Stimulated activated naive CD8-positive, alpha-beta T cell treated with anti-CD3 and anti-CD28 coated beads, Interleukin-15, Interleukin-2, amounts not matched to agents 100 ng/mL and 50 ng/mL, for 24 hours (primary cell): ENCODE data around the gene IL1B.

Experiments used
- H3K27ac Mint-ChIP-seq: one replicate; pipeline ENCODE4 v1.8.0; 2021; ENCODE audit warnings: mild to moderate bottlenecking, mixed read lengths
- H3K27me3 Mint-ChIP-seq: one replicate; pipeline ENCODE4 v1.8.0; 2021; ENCODE audit warnings: mixed read lengths
- H3K36me3 Mint-ChIP-seq: one replicate; pipeline ENCODE4 v1.8.0; 2021; ENCODE audit warnings: low read depth, mixed read lengths
- H3K4me1 Mint-ChIP-seq: one replicate; pipeline ENCODE4 v1.8.0; 2021; ENCODE audit warnings: low read depth, mixed read lengths
- H3K4me3 Mint-ChIP-seq: one replicate; pipeline ENCODE4 v1.8.0; 2021; ENCODE audit warnings: mild to moderate bottlenecking, mixed read lengths
- H3K9me3 Mint-ChIP-seq: one replicate; pipeline ENCODE4 v1.8.0; 2021; ENCODE audit warnings: mixed read lengths

IL1B gene

DNA sequence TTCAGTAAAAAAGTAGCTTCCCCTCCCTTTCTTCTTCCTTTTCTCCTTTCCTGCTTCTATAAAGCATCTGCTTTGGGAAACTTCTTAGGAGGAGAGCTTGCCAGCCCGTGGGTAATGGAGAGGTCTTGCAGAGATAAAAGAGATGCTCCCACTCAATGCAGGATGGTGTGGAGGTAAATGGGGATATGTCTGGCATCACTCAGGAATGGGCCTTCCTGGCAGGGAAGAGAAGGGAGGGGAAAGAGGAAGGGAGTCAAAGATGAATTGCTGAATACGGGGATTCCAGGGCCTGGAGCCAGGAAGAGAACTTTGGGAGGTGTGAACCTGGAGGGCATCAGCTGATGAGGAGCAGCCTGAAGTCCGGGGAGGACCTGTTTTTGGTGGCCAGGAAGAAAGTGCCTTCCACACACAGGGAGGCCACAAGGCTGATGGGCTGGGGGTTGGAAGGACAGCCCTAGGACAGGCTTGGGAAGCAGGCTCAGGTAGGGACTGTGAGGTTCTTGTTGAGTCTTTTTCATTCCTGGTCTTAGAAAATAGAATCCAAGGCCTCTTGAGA, 25.2 kb downstream of the IL1B start:
- H3K4me3 Mint-ChIP-seq: no peak overlapping the region
- peaks cover 16% of the 10 kb centered on the region for H3K9me3 Mint-ChIP-seq
- peak overlapping the region; percentile 74 for H3K27ac Mint-ChIP-seq
- peaks cover 11% of the 10 kb centered on the region for H3K36me3 Mint-ChIP-seq
- peaks cover 26% of the 10 kb centered on the region for H3K4me1 Mint-ChIP-seq
- no peaks in the 10 kb centered on the region for H3K27me3 Mint-ChIP-seq

DNA sequence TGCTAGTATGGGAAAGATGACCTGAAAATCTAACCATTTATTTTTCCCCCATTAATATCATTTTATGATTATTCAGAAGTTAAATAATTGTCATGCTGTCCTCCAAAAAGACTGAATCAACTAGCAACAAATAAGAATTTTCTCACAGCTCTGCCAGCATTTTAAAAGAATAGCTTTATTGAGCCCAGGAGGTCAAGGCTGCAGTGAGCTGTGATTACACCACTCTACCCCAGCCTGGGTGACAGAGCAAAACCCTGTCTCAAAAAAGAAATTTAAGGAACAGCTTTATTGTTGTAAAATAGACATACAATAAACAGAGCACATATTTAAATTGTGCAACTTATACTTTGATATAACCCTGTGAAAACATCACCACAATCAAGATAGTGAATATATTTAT, 27.5 kb downstream of the IL1B start:
- peaks cover 31% of the 10 kb centered on the region for H3K4me1 Mint-ChIP-seq
- no peak overlapping the region for H3K27ac Mint-ChIP-seq
- H3K36me3 Mint-ChIP-seq: peaks cover 11% of the 10 kb centered on the region
- no peak overlapping the region for H3K4me3 Mint-ChIP-seq
- peaks cover 16% of the 10 kb centered on the region for H3K9me3 Mint-ChIP-seq
- H3K27me3 Mint-ChIP-seq: no peaks in the 10 kb centered on the region

DNA sequence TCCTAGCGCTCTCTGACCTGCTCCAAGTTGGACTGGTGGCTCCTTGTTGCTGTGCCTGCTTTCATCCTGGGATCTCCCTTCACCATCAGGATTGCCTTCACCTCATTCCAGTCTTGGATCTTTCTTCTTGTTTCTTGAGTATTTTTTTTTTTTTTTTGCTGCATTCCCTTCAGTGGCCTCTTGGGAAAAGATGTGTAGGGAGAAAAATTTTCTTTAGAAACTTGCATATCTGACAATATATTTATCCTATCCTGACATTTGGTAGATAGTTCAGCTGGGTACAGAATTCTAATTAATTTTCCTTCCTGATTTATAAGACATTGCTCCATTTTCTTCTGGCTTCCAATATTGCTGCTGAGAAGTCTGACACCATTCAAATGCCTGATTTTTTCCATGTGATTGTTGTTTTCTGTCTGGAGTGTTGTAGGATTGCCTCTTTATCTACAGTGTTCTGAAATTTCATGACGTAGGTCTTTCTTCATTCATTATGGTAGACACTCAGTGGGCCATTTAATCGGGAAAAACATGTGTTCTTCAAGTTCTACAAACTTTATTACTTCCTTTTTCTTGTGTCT, 29.3 kb downstream of the IL1B start:
- H3K27me3 Mint-ChIP-seq: no peaks in the 10 kb centered on the region
- H3K4me3 Mint-ChIP-seq: no peak overlapping the region
- no peak overlapping the region for H3K27ac Mint-ChIP-seq

DNA sequence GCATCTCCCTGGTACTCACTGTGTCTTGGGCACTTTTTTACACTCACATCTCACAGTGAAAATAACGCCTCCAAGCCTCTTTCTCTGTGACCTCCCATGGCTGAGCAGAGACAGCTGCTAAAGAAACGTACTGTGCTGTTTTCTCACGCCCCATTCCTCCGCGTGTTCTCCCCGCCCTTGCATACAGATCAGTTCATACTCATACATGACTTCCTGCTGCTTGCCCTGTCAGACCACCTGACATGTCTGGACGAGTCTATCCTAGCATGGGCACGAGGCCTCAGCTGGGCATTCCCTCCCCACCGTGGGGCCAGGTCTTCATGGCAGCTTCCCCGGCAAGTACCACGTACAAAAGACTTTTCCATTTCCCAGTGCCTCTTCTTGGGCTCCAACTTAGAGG, 31.0 kb downstream of the IL1B start:
- no peak overlapping the region for H3K4me3 Mint-ChIP-seq
- H3K27me3 Mint-ChIP-seq: no peaks in the 10 kb centered on the region
- peaks cover 16% of the 10 kb centered on the region for H3K9me3 Mint-ChIP-seq
- peak overlapping the region; percentile 56 for H3K27ac Mint-ChIP-seq
- H3K4me1 Mint-ChIP-seq: peaks cover 23% of the 10 kb centered on the region
- H3K36me3 Mint-ChIP-seq: peaks cover 11% of the 10 kb centered on the region

More for the DNA sequence above, 29.3 kb downstream of the IL1B start:
- peaks cover 11% of the 10 kb centered on the region for H3K36me3 Mint-ChIP-seq
- peaks cover 35% of the 10 kb centered on the region for H3K4me1 Mint-ChIP-seq
- H3K9me3 Mint-ChIP-seq: peaks cover 16% of the 10 kb centered on the region

DNA sequence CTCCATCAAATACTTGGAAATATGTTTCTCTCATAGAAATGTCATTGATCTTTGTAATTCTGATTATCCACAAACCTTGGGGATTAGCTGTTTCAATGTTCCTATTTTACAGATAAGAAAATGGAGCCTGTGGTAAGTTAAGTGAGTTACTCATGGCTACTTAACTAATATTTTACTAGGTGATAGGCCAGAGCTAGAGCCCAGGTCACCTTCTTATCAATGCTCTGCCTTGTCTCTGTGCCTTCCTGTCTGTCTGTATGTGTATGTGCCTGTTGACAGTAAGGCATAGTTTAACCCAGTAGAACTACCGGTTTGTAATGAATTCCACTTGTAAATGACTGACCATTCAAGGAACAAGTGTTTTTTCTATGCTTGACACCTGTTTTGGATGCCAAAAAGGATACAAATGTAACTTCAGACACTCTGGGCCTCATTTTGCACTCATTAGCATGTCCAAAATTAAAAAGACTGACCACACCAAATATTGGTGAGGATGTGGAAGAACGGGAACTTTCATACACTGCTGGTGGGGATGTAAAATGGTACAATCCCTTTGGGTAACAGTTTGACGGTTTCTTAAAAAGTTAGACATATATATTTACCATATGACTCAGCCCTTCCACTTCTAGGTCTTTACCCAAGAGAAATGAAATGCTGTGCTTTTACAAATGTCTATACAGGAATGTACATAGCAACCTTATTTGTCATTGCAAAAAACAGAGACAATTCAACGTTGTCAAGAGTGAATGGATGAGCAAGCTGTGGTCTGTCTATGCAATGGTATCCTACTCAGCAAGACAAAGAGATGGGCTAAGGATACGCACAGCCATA, 32.7 kb downstream of the IL1B start:
- H3K4me3 Mint-ChIP-seq: no peak overlapping the region
- H3K9me3 Mint-ChIP-seq: peaks cover 12% of the 10 kb centered on the region
- peaks cover 30% of the 10 kb centered on the region for H3K4me1 Mint-ChIP-seq
- peaks cover 11% of the 10 kb centered on the region for H3K36me3 Mint-ChIP-seq
- no peaks in the 10 kb centered on the region for H3K27me3 Mint-ChIP-seq
- H3K27ac Mint-ChIP-seq: peak overlapping the region; percentile 69

DNA sequence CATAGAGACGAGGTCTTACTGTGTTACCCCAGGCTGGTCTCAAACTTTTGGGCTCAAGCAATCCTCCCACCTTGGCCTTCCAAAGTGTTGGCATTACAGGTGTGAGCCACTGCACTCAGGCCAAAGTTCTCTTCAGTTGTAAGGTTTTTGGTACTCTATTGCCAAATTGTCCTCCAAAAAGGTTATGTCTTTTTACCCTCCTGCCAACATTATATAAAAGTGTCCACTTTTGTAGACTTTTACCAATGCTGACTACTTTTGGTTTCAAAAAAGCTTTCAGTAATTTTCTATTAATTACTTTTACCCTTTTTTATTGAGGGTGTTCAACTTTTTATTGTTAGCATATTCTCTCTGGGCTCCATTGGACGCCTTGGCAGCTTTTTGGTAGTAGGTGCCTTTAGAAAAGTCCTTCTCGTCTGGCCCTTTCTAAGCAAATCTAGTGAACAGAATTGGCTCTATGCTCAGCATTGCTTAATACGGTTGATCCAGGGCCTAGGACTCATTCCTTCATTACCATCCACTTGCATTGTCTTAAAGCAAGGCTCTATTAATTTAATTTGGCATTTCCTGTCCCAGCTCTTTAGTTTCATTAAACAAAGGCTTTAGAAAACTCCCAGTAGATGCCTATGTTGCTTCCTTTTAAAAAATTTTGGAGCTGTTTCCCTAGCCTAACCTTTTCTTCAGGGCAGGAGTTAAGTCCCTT, 35.5 kb downstream of the IL1B start:
- Mint-ChIP-seq H3K4me3 (no peak overlapping the region), H3K27ac (no peak overlapping the region), H3K27me3 (no peaks in the 10 kb centered on the region), H3K36me3 (no peaks in the 10 kb centered on the region), H3K4me1 (peaks cover 29% of the 10 kb centered on the region), H3K9me3 (no peaks in the 10 kb centered on the region)

DNA sequence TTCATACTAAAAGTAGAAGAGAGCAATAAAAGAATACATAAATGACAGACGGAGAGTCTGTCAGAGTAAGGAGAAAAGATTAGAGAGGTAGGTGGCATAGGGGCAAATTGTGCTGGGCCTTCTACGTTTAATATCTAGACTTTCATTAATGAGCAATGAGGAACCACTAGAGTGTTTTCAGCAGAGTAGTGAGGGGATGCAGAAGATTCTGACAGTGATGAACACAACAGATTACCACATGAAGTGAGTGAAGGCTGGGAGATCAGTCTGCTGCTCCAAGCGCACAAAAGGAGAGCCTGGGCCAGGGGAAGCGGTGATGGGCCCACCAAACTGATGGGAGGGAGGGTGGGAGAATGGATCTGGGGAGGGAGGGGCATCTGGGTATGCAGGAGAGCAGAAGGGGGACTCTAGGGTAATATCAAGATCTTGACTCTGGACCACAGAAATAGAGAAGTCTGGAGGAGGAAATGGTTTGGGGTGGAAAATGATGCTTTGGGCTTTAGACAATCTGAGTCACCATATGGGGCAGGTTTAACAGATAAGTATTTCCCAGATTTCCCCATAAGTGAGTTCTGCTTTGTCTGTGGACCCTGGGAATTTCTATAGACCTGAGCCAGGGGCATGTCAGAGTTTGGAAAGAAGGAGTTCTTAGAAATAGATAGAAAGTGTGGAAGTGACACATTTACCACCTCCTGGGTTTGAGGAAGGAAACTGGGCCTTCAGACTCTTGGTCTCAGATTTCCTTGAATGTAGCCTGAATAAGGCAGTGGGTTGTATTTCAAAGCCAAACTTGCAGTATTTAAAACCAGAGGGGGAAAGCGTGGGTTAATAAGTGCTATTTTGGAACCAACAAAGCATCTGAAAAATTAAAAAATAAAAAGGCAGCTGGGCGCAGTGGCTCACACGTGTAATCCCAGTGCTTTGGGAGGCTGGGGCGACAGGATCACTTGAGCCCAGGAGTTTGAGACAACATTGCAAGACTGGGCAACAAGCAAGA, 37.3 kb downstream of the IL1B start:
- Mint-ChIP-seq H3K4me1 (peaks cover 27% of the 10 kb centered on the region), H3K27me3 (no peaks in the 10 kb centered on the region), H3K36me3 (no peaks in the 10 kb centered on the region), H3K9me3 (no peaks in the 10 kb centered on the region), H3K4me3 (no peak overlapping the region), H3K27ac (peak overlapping the region; percentile 3)

DNA sequence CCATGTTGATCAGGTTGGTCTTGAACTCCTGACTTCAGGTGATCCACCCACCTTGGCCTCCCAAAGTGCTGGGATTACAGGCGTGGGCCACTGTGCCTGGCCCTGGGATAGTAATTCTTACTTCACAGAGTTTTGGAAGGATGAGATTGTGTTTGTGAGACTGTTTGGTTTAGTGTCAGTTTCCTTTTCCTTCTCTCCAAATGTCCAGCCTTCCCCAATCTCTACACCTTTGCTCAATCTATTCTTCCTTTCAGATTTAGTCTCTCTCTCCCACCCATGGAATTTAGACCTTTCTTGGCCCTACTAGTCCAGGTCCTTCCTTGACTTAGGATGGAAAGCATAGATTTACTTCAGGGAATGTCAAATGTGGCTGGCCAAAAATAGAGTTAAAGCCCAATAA, 40.1 kb downstream of the IL1B start:
- H3K36me3 Mint-ChIP-seq: peaks cover 4% of the 10 kb centered on the region
- peaks cover 29% of the 10 kb centered on the region for H3K4me1 Mint-ChIP-seq
- no peak overlapping the region for H3K27ac Mint-ChIP-seq
- H3K27me3 Mint-ChIP-seq: no peaks in the 10 kb centered on the region
- H3K9me3 Mint-ChIP-seq: no peaks in the 10 kb centered on the region
- H3K4me3 Mint-ChIP-seq: no peak overlapping the region

DNA sequence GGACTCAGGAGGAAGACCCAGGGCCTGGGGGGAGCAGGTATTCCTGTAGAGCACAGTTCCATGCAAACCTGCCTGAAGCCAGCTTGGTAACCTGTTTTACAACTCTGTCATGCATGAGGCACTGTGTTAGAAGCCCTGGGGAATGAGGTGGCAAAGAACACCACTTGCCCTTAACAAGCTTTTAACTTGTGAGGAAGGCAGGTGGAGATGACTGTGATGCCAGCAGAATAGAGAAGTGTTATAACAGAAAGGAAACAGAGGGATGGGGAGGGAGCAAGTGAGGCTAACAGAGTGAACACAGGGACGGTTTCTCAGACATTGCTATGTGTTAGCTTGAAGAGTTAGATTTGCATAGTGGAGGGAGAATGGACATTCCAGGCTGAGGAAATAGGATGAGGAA, 40.8 kb downstream of the IL1B start:
- Mint-ChIP-seq H3K36me3 (peaks cover 4% of the 10 kb centered on the region), H3K27me3 (no peaks in the 10 kb centered on the region), H3K27ac (no peak overlapping the region), H3K4me1 (peaks cover 29% of the 10 kb centered on the region), H3K4me3 (no peak overlapping the region), H3K9me3 (no peaks in the 10 kb centered on the region)

DNA sequence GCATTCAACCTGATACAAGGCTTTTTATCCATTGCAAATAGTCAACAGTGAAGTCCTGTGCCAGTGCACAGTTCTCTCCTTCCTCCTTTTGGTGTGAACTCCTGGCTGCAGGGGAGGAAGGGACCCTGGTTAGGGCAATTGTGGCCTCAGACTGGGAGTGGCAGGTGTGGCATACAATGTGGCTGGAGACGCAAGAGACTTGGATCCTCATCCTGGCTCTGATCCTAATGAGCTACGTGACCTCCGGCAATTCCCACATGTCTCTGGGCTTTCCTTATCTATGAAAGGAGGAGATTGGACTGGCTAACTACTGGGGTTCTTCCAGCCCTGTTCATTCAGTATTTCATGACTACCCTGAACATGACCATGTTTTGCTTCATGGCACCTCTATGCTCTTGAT, 41.7 kb downstream of the IL1B start:
- Mint-ChIP-seq H3K4me1 (peaks cover 24% of the 10 kb centered on the region), H3K27me3 (no peaks in the 10 kb centered on the region), H3K27ac (no peak overlapping the region), H3K36me3 (peaks cover 4% of the 10 kb centered on the region), H3K9me3 (no peaks in the 10 kb centered on the region), H3K4me3 (no peak overlapping the region)

DNA sequence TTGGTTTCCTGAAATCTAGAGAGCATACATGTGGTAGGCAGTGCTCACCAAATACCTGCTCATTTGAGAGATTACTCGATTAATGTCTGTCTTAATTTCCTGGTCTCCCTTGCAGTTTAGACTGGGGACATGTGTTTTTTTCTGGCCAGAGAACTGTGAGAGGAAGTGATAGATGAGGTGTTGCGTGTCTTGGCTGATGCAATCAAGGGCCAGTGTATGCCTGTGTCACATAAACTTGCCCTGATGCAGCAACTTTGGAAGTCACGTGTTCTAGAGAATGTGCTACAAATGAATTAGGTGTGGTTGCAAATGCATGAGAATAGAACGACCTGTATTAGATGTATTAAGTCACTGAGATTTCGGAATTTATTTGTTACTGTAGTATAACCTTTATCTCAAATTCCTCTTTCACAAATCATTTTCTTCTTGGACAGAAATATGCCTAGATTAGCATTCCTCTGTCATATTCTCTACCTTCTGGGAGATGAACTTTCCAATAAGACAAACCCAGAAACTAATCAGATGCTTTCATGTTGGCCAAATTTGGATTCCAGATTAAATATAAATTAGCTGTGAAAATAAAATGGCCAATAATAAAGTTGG, 42.3 kb downstream of the IL1B start:
- Mint-ChIP-seq H3K36me3 (peaks cover 4% of the 10 kb centered on the region), H3K9me3 (no peaks in the 10 kb centered on the region)

DNA sequence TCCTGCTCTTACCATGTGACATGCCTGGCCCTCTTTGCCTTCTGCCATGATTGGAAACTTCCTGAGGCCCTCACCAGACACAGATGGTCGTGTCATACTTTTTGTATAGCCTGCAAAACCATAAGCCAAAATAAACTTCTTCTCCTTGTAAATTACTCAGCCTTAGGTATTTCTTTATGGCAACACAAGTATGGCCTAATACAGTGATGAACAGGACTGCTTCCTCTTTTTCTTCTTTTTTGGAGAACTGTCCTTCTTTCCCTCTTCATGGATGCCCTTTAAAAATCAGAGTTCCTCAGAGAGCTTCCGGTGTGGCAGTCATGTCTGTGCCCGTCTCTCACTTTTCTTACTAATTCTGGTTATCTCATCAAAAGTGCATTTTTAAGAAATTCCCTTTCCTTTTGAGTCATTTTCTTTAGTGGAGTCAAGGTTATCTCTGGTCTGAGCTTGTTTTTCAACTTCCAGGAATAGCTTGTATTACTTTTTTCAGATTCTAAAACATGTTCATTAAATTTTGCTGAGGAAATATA, 43.1 kb downstream of the IL1B start:
- Mint-ChIP-seq H3K27ac (peak overlapping the region; percentile 41), H3K4me3 (no peak overlapping the region), H3K4me1 (peaks cover 16% of the 10 kb centered on the region), H3K27me3 (no peaks in the 10 kb centered on the region), H3K9me3 (no peaks in the 10 kb centered on the region), H3K36me3 (peaks cover 4% of the 10 kb centered on the region)

More for the DNA sequence above, 42.3 kb downstream of the IL1B start:
- Mint-ChIP-seq H3K4me3 (no peak overlapping the region), H3K27ac (peak overlapping the region; percentile 32), H3K27me3 (no peaks in the 10 kb centered on the region), H3K4me1 (peaks cover 20% of the 10 kb centered on the region)

DNA sequence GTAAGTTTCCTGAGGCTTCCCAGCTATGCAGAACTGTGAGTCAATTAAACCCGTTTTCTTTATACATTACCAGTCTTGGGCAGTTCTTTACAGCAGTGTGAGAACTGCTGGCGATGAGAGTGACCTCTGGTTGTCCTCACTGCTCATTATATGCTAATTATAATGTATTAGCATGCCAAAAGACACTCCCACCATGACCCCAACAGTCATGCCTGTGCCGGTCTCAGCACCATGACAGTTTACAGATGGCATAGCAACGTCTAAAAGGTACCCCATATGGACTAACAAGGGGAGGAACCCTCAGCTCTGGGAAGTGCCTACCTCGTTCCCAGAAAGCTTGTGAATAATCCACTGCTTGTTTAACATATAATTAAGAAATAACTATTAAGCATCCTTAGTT, 44.2 kb downstream of the IL1B start:
- Mint-ChIP-seq H3K4me1 (peaks cover 16% of the 10 kb centered on the region), H3K36me3 (peaks cover 4% of the 10 kb centered on the region), H3K27ac (no peak overlapping the region), H3K27me3 (no peaks in the 10 kb centered on the region), H3K4me3 (no peak overlapping the region), H3K9me3 (no peaks in the 10 kb centered on the region)
